GM23338 (cell line): ENCODE measurements around the gene KIF2C. TPM values are rescaled to one million over a fixed set of nuclear protein-coding genes. Genes with fewer than 3 reads are reported as not detected.

Experiments
- ATAC-seq: fragments of 200-7000 bp; cut with Tn5 transposase; 3 replicates; pipeline ENCODE4 v1.9.1; 2020
- DNase-seq: peaks from one replicate; pipeline ENCODE4 v3.0.0-alpha.2; 2015; ENCODE audit warnings: low spot score
- H2AFZ ChIP-seq: fragments of 200-600 bp; sonication (generic); 2 replicates; pipeline ENCODE4 v1.8.0; 2016; ENCODE audit warnings: antibody characterized with exemption, mild to moderate bottlenecking, moderate library complexity
- H3F3A ChIP-seq: fragments of 200-600 bp; sonication (generic); replicated peaks from 2 replicates; pipeline ENCODE4 v1.8.0; 2017; ENCODE audit warnings: antibody characterized with exemption, mixed run types, low read depth
- H3K27ac ChIP-seq: fragments of 200-600 bp; sonication (generic); 2 replicates; pipeline ENCODE4 v1.6.1; 2016; ENCODE audit warnings: low read depth
- H3K27me3 ChIP-seq: fragments of 200-600 bp; sonication (generic); 2 replicates; pipeline ENCODE4 v1.8.0; 2016; ENCODE audit warnings: mild to moderate bottlenecking, mixed run types, moderate library complexity; ENCODE audit not compliant: insufficient read depth
- H3K36me3 ChIP-seq: fragments of 200-600 bp; sonication (generic); 2 replicates; pipeline ENCODE4 v1.8.0; 2016; ENCODE audit warnings: mild to moderate bottlenecking; ENCODE audit not compliant: insufficient read depth
- H3K4me1 ChIP-seq: fragments of 200-600 bp; sonication (generic); 2 replicates; pipeline ENCODE4 v1.8.0; 2016; ENCODE audit warnings: mild to moderate bottlenecking, moderate library complexity; ENCODE audit not compliant: insufficient read depth
- H3K4me2 ChIP-seq: fragments of 200-600 bp; sonication (generic); 2 replicates; pipeline ENCODE4 v1.7.1; 2017; ENCODE audit warnings: mixed run types
- H3K4me3 ChIP-seq: fragments of 200-600 bp; sonication (generic); 2 replicates; pipeline ENCODE4 v1.6.1; 2016; ENCODE audit warnings: mixed run types
- H3K79me2 ChIP-seq: fragments of 200-600 bp; sonication (generic); replicated peaks from 2 replicates; pipeline ENCODE4 v1.8.0; 2017; ENCODE audit warnings: mild to moderate bottlenecking; ENCODE audit not compliant: insufficient read depth
- H3K9me2 ChIP-seq: fragments of 200-600 bp; sonication (generic); 2 replicates; pipeline ENCODE4 v1.8.0; 2017; ENCODE audit not compliant: insufficient read depth
- H4K20me1 ChIP-seq: fragments of 200-600 bp; sonication (generic); replicated peaks from 2 replicates; pipeline ENCODE4 v1.8.0; 2017; ENCODE audit warnings: mild to moderate bottlenecking; ENCODE audit not compliant: insufficient read depth
- H3K27ac Mint-ChIP-seq: 2 replicates; pipeline ENCODE4 v1.8.0; 2020; ENCODE audit warnings: inconsistent platforms, mild to moderate bottlenecking, moderate library complexity, mixed read lengths
- H3K27me3 Mint-ChIP-seq: 3 replicates; pipeline ENCODE4 v1.8.0; 2022; ENCODE audit warnings: low read depth, mild to moderate bottlenecking, moderate library complexity, mixed read lengths, inconsistent platforms; ENCODE audit not compliant: insufficient read depth, poor library complexity
- H3K36me3 Mint-ChIP-seq: 3 replicates; pipeline ENCODE4 v1.8.0; 2021; ENCODE audit warnings: low read depth, mild to moderate bottlenecking, inconsistent platforms, moderate library complexity, mixed read lengths
- H3K4me1 Mint-ChIP-seq: 3 replicates; pipeline ENCODE4 v1.8.0; 2020; ENCODE audit warnings: mild to moderate bottlenecking, inconsistent platforms, mixed read lengths
- H3K4me3 Mint-ChIP-seq: 3 replicates; pipeline ENCODE4 v1.8.0; 2021; ENCODE audit warnings: moderate library complexity, mild to moderate bottlenecking, inconsistent platforms, mixed read lengths
- H3K9me3 Mint-ChIP-seq: 3 replicates; pipeline ENCODE4 v1.8.0; 2020; ENCODE audit warnings: moderate library complexity, mild to moderate bottlenecking, inconsistent platforms, mixed read lengths
- CTCF ChIP-seq, 2 experiments: fragments of 200-600 bp in 1 of 2; sonication (generic) in 1 of 2; conservative IDR thresholded peaks; 2 replicates each; pipeline versions ENCODE4 v1.5.1 to v1.6.1; 2016 to 2017; ENCODE audit warnings: antibody characterized with exemption in 2 of 2, low read depth in 2 of 2, mild to moderate bottlenecking in 2 of 2, moderate library complexity in 1 of 2
- EZH2 ChIP-seq: fragments of 200-600 bp; sonication (generic); IDR thresholded peaks from one replicate; pipeline ENCODE4 v1.8.0; 2017; ENCODE audit warnings: antibody characterized with exemption, mild to moderate bottlenecking, low read depth; ENCODE audit not compliant: unreplicated experiment
- STAT1 ChIP-seq: IDR thresholded peaks from one replicate; pipeline ENCODE4 v1.6.1; 2016; ENCODE audit warnings: antibody characterized with exemption; ENCODE audit not compliant: unreplicated experiment
- ZNF462 ChIP-seq: fragments of 250-450 bp; sonication (Bioruptor Pico); IDR thresholded peaks from 2 replicates; pipeline ENCODE4 v1.5.0; 2020; ENCODE audit warnings: mild to moderate bottlenecking, moderate library complexity
- polyA plus RNA-seq: library from polyadenylated mRNA; unstranded; fragments of >200 nt; fragmentation: Nextera tagmentation; extraction: Ambion mirVana; gene quantifications from 2 replicates; pipeline ENCODE4 v1.2.1, GENCODE V29; 2016
- total RNA-seq: library from RNA; depleted of rRNA; stranded (reverse); fragments of >200 nt; shearing (Covaris generic); gene quantifications from 2 replicates; pipeline ENCODE4 v1.2.3, GENCODE V29; 2014

The KIF2C gene
- total and polyA plus RNA-seq, 2 experiments from 2014 or later, result 38.0 to 62.9 TPM

GRCh38 chr1:44806025-44806703 is 66.5 kb downstream of the KIF2C start:
- DNase-seq (no peak), ATAC-seq (peak; percentile 1; the same call in 1 of the 3 replicates)
- Histone ChIP-seq H3K79me2 (0 out of 2 replicates have a peak, but pooled peaks cover 2% of the 10 kb centered on the region), H3K27ac (peak overlapping the region; percentile 93; the same call in 1 of the 2 replicates), H3K4me2 (no peak overlapping the region), H4K20me1 (no peaks in the 10 kb centered on the region), H3K4me1 (peaks cover 36% of the 10 kb centered on the region), H3F3A (peaks cover 6% of the 10 kb centered on the region; the same call in 1 of the 2 replicates), H2AFZ (no peak overlapping the region), H3K27me3 (no peaks in the 10 kb centered on the region), H3K4me3 (no peak overlapping the region), H3K9me2 (no peaks in the 10 kb centered on the region), H3K36me3 (no peaks in the 10 kb centered on the region; the same call in 1 of the 2 replicates)
- Mint-ChIP-seq H3K4me3 (no peak overlapping the region), H3K36me3 (peaks cover 41% of the 10 kb centered on the region), H3K4me1 (peaks cover 36% of the 10 kb centered on the region), H3K9me3 (no peaks in the 10 kb centered on the region), H3K27me3 (peaks cover 18% of the 10 kb centered on the region), H3K27ac (no peak overlapping the region)
- TF ChIP-seq STAT1 (no peak), EZH2 (no peak), CTCF (conservative IDR thresholded peaks at IDR 0.05; ENCODE audit: low read depth in 2 of 2) (peak in 1 of 2 experiments; percentile 51; a peak in 2 of 4 replicates), ZNF462 (CRISPR knock-in tag) (no peak)
